NCI-H2081 treated with DMSO at 0.1 percent for 48 hours (cell line): ENCODE results near the gene RCN1.
"Not testable (repeated sequence)": the region's sequence is repeated elsewhere in the genome, so short reads cannot be mapped to it uniquely, and the experiment has no call there.

Experiments
- DNase-seq: peaks from one replicate; lab custom pipeline; 2025; lab: John Stamatoyannopoulos, UW

RCN1 gene

DNA sequence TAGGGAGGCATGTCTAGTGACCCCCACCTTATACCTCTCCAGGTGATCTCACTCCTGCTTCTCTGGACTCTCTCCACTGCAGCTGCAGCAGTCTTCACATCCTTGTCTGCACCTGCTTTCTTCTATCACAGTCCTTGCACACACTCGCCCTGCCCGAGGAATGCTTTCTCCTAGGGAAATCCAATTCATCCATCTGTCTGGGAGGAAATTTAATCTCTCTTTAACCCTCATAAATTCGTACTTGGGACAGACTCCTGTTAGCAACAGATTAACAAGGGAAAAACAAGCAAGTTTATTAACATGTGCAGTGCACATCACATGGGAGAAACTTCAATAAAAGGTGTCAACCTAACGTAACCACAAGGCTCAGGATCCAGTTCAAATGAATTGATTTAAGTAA is 11.3 kb upstream of the RCN1 start:
- no peak for DNase-seq

DNA sequence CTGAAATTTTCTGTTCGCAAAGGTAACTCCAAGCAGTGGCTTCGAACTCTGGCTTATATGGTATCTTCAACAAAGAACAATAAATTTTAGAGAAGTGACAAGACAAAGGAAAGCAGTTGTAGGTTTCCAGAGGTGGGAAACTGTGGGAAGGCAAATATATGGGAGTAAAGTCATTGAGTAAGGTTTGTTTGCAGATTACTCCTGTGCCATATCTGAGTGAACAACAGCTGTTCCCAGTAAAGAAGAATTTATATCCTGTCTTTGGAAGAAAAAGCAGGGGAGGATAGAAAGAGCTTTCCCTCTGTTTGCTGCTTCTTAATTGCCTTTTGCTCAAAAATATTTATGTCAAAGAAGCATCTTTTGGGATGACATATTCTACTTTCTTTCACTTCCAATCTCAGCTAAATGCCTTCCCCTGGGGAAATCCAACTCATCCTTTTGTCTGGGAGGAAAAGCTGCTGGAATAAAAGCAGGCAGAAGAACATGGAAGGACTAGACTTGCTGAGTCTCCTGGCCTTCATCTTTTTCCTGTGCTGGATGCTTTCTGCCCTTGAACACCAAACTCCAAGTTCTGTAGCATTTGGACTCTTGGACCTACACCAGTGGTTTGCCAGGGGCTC is 10.4 kb upstream of the RCN1 start:
- DNase-seq = no peak

DNA sequence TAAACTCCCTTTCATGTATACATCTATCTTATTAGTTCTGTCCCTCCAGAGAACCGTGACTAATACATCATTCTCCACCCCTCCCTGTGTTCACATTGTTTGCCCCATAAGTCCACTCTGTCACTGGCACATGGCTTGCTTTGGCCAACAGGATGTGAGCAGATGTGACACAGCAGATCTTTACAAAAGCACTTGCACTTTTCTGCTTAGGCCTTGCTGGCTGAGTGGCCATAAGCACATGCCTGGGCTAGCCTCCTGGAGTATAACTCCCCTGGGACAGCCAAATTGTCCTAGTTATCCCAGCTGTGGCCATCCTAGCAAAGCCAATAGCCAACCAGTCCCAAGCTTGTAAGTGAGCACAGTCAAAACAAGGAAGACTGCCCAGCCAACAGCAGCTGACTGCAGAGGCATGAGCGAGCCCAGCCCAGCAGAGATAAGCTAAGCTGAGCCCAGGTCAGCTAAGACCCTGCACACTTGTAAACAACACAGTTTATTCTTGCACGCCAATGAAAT is 9.7 kb upstream of the RCN1 start:
- DNase-seq = no peak

DNA sequence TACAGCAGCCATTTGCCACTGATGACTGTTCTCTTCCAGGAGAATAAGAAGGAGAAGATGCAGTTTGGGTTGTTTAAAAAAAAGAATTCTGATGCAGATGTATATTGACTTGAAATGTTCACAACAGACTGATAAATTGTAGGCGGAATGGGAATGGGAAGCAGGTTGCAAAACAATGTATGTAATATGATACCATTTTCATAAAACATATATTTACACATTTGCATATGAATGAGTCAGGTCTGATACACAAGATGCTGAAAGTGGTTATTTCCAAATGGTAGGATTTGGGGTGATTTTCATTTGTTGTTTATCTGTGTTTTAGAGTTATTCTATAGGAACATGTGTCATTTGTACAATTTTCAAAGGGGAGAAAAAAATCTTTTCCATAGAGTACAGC is 9.0 kb upstream of the RCN1 start:
- DNase-seq = no peak

- no peak for DNase-seq
Measured at GRCh38 chr11:32082346-32082986, 8.4 kb upstream of the RCN1 start.

GRCh38 chr11:32087597-32087996 is 3.3 kb upstream of the RCN1 start:
- no peak for DNase-seq

DNA sequence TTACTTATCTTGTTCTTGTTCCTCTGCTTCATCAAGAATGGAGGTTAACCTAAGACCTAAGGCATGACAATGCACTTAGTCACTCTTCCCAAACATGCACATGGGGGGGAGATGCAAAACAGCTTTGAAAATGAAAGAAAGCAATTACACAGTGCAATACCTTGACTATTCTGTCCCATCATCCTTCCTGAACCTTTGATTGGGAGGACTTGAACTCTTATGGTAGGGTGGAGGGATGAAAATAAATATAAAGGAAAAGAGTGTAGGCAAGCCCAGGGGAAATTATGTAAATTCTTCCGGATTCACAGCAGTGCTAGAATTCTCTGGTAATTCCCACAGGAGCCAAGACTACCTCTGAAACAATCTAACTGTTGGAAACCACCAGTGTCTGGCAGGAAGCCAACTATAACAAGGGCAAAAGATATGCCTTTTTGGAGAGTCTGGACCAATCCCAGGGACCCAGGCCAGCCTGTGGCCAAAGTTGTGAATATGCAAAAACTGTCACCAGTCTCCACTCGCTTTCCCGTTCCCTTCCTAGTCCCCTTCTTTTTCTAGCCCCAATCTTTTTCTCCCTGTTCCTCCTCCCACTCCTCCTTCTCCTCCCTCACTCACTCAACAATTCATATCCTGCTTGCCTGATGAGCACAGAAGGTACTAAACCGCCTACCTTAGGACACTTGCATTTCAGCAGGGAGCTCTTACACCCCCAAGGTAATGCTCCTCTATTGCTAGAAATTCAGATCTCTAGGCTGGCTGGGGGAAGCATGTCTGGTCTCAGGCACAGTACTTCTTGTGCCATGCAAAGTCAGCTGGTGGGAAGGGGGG is 2.5 kb upstream of the RCN1 start:
- no peak for DNase-seq

GRCh38 chr11:32092581-32093170 is 1.8 kb downstream of the RCN1 start:
- DNase-seq = no peak

- DNase-seq = no peak
Measured at GRCh38 chr11:32094923-32095322, 4.0 kb downstream of the RCN1 start.

- no peak for DNase-seq
Measured at GRCh38 chr11:32098142-32098903, 7.4 kb downstream of the RCN1 start.

DNA sequence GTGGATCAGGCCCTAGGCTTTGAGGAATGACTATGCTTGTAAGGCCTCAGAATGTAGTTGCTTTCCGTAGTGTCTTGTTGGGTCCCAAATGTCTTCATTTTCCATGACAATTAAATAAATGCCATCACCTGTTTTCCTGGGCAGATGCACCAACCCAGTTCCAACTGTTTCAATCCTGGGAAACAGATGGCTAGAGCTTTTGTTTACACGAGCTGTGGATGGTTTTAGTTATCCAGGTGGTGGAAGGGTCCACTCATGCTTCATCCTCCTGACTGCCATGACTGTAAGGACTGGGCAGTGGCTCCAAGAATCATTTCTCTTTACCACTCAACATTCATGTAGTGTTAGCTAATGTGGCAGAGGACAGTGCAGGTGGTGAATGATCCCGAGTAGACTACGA is 8.6 kb downstream of the RCN1 start:
- no peak for DNase-seq

- no peak for DNase-seq
Measured at GRCh38 chr11:32100495-32100894, 9.6 kb downstream of the RCN1 start.

- no peak for DNase-seq
Measured at GRCh38 chr11:32101791-32102190, 10.9 kb downstream of the RCN1 start.

DNA sequence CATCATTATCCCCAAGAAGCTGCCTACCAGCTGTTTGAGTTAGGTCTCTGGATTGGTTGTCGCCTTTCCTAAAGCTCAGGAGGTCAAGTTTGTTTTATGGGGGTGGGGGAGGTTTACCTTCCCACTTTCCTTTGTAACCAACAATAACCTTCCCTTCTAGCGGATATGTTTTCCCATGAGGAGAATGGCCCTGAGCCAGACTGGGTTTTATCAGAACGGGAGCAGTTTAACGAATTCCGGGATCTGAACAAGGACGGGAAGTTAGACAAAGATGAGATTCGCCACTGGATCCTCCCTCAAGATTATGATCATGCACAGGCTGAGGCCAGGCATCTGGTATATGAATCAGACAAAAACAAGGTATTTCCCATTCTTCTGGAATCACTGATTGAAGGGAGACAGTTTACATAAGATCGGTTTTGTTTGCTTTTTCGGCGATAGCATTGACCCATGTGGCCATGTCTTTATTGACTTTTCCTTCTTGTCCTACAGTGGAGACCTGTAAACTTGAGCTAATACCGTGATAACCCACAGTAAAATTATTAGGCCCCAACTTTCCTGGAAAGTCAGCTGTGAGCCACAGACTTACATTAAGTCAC is 12.3 kb downstream of the RCN1 start:
- not testable (repeated sequence) for DNase-seq

- DNase-seq = no peak
Measured at GRCh38 chr11:32103941-32104340, 13.1 kb downstream of the RCN1 start.

DNA sequence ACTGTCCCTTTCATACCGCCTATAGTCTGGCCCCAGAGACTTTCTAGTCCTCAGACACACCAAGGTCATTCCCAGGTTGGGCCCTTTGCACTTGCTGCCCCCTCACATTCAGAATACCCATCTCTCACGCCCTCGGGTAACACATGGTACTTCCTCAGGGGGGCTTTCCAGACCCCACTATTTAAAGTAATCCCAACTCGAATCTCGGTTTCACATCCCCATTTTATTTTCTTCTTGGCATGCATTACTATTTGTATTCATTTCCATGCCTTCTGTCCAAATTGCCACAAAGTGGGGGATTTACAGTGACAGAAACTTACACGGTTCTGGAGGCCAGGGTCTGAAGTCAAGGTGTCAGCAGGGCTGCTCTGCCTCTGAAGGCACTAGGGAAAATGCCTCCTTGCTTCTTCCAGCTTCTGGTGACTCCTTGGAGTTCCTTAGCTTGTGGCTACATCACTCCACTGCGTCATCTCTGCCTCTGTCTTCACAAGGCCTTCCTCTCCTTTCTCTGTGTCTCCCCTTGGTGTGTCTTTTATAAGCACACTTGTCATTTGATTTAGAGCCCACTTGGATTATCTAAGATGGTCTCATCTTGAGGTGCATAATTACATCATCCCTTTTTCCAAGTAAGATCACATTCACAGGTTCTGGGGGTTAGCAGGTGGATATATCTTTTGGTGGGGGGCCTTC is 15.1 kb downstream of the RCN1 start:
- DNase-seq = no peak

- no peak for DNase-seq
Measured at GRCh38 chr11:32107647-32108046, 16.8 kb downstream of the RCN1 start.

DNA sequence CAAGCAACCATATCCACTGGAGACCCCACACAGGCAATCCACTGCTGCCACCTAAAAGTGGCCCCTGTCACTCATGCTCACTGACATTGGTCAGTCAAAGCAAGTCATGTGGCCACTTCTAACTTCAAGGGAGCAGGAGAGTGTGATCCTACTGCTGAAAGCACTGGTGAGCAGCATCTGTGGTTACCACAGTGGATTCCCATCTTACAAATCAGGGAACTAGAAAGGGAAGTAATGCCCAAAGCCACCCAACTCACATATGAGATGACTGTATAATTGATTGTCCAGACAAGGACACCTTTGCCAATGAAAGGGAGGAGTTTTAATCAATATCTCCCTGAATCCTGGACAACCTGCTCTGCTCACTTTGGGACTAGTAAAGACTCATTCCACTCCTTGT is 17.7 kb downstream of the RCN1 start:
- DNase-seq = no peak

- no peak for DNase-seq
Measured at GRCh38 chr11:32109138-32109537, 18.3 kb downstream of the RCN1 start.

DNA sequence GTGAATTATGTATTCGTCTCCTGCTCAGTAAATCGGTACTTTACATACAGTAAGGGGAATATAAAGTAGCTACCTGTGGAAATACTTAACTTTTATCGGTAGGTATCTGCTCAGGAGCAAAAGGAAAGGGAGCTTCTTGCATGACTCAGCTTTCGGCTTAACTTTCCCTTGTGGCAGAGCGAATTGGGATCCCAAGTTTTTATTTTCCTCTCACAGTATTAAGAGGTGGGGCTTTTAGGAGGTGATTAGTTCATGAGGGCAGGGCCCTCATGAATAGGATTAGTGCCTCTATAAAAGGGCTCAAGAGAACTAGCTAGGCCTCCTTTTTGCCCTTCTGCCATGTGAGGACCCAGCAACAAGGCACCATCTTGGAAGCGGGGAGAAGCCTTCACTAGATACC is 18.7 kb downstream of the RCN1 start:
- no peak for DNase-seq

GRCh38 chr11:32110795-32111194 is 19.9 kb downstream of the RCN1 start:
- no peak for DNase-seq
